ENCODE data around the gene LHFPL4.

DNA sequence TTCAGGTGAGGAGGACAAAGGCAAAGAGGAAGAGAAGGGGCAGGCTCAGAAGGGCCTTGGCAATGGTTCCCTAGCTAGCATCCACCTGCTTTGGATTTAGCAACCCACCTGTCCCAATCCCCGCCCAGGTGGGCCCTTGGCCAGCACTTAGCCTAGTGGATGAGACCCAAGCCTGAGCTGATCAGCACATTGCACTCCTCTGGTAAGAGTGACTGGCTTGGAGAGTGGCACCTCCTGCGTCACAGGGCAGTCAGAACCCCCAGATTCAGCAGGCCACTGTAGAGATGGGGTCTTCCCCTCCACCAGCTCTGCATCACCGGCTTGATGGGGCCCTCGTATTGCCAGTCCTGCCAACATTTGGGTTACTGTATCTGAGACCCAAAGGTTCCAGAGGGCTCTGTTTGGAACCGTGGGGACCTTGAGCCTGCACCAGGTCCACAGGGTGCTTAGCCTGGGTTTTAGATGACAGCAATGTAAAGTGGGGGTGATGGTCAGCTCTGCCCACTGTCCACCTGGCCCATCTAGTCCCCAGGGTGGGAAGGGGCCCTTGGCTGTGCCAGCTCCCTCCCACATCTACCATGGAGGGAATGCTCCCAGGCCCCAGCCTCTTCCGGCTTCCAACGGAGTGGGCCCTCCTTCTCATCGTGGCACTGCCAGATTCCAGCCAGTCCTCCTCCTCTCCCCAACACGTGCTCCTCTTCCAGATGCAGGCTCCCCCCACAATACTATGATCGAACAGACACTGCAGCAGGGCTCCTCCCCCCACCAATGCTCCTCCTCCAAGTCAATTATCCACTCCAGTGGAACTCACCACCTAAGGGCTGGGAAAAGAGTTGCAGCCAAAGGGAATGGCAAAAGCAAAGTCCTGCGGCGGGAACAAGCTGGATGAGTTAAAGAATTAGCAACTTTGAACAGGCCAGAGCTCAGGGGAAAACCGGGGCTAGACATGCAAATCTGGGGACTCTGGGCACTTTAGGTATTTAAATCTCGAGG is 45.7 kb downstream of the LHFPL4 start:
- no peak for TF ChIP-seq CTCF (conservative IDR thresholded peaks at IDR 0.05)
- TF ChIP-seq EZH2 (IDR thresholded peaks at IDR 0.05; ENCODE audit: low read depth), result no peak

Measured in PC-9 (cell line).